Suprapubic skin (tissue), 4 donors: ENCODE results near the gene KIAA0513. TPM values are rescaled to one million over a fixed set of nuclear protein-coding genes. Genes with fewer than 3 reads are reported as not detected.

ENCODE experiments used
- DNase-seq, 2 donors: peaks; one replicate each; pipeline ENCODE4 v3.0.0-alpha.2; 2019; ENCODE audit warnings: low spot score in 2 of 2
- H3K27ac ChIP-seq: fragments of 200-600 bp; sonication (generic); one replicate; pipeline ENCODE4 v1.5.1; 2019
- H3K27me3 ChIP-seq: fragments of 200-600 bp; sonication (generic); one replicate; pipeline ENCODE4 v1.5.1; 2019
- H3K36me3 ChIP-seq: fragments of 200-600 bp; sonication (generic); one replicate; pipeline ENCODE4 v1.5.1; 2019
- H3K4me1 ChIP-seq: fragments of 200-600 bp; sonication (generic); one replicate; pipeline ENCODE4 v1.5.1; 2019
- H3K4me3 ChIP-seq: fragments of 200-600 bp; sonication (generic); one replicate; pipeline ENCODE4 v1.5.1; 2019; ENCODE audit warnings: mild to moderate bottlenecking
- H3K9me3 ChIP-seq: fragments of 200-600 bp; sonication (generic); one replicate; pipeline ENCODE4 v1.5.1; 2019
- CTCF ChIP-seq, 2 donors: fragments of 200-600 bp in 1 of 2; fragments of 450-650 bp in 1 of 2; sonication (generic) in 1 of 2; IDR thresholded peaks; one replicate each; pipeline ENCODE4 v1.5.1; 2016 to 2019; ENCODE audit warnings: antibody characterized with exemption in 2 of 2, mild to moderate bottlenecking in 1 of 2, moderate library complexity in 1 of 2
- EP300 ChIP-seq: sonication (generic); formaldehyde crosslinking; IDR thresholded peaks from one replicate; pipeline ENCODE4 v1.6.1; 2017; ENCODE audit warnings: antibody characterized with exemption
- POLR2A ChIP-seq, 2 donors: fragments of 450-650 bp; IDR thresholded peaks; one replicate each; pipeline ENCODE4 v1.6.1; 2017; ENCODE audit warnings: antibody characterized with exemption in 2 of 2, mild to moderate bottlenecking in 2 of 2, moderate library complexity in 2 of 2
- POLR2AphosphoS5 ChIP-seq, 3 donors: sonication (generic); formaldehyde crosslinking; IDR thresholded peaks; one replicate each; pipeline ENCODE4 v1.6.1; 2017; ENCODE audit warnings: antibody characterized with exemption in 3 of 3
- WGBS: methylation state at CpG from one replicate; pipeline ENCODE4 v1.1.5; 2018; 5-methylcytosine and 5-hydroxymethylcytosine counted together
- total RNA-seq, 4 donors: library from RNA; depleted of rRNA; stranded (reverse); fragments of >200 nt; gene quantifications; one replicate each; pipeline ENCODE4 v1.1.0, GENCODE V29; 2016

Gene KIAA0513
- total RNA-seq, 4 donors from 2014 or later, result 23.7 to 32.3 (median 26.6) TPM

GRCh38 chr16:85079785-85080570 lies 52.4 kb downstream of the KIAA0513 start:
- H3K4me3 ChIP-seq, result no peak overlapping the region
- 87% methylated on average over 22 of the region's 22 CpGs for WGBS
- no peak overlapping the region for H3K27ac ChIP-seq
- peaks cover 5% of the 10 kb centered on the region for H3K4me1 ChIP-seq
- no peak for DNase-seq
- H3K9me3 ChIP-seq, result no peaks in the 10 kb centered on the region
- no peaks in the 10 kb centered on the region for H3K27me3 ChIP-seq
- no peak for TF ChIP-seq POLR2A (IDR thresholded peaks at IDR 0.05)
- H3K36me3 ChIP-seq, result peaks cover 46% of the 10 kb centered on the region

GRCh38 chr16:85081038-85081437 lies 53.4 kb downstream of the KIAA0513 start:
- H3K36me3 ChIP-seq, result peaks cover 46% of the 10 kb centered on the region
- WGBS, result 89% methylated on average over 9 of the region's 9 CpGs
- TF ChIP-seq CTCF (IDR thresholded peaks at IDR 0.05) (no peak), EP300 (no peak), POLR2A (IDR thresholded peaks at IDR 0.05) (no peak), POLR2AphosphoS5 (IDR thresholded peaks at IDR 0.05) (no peak)

GRCh38 chr16:85081765-85082164 lies 54.2 kb downstream of the KIAA0513 start:
- no peak overlapping the region for H3K27ac ChIP-seq
- no peak for DNase-seq
- H3K4me1 ChIP-seq, result peaks cover 5% of the 10 kb centered on the region
- H3K9me3 ChIP-seq, result no peaks in the 10 kb centered on the region
- TF ChIP-seq POLR2A (IDR thresholded peaks at IDR 0.05) (no peak), EP300 (no peak), CTCF (IDR thresholded peaks at IDR 0.05) (no peak), POLR2AphosphoS5 (IDR thresholded peaks at IDR 0.05) (no peak)
- 93% methylated on average over 6 of the region's 15 CpGs for WGBS
- H3K36me3 ChIP-seq, result peaks cover 45% of the 10 kb centered on the region
- no peak overlapping the region for H3K4me3 ChIP-seq
- H3K27me3 ChIP-seq, result no peaks in the 10 kb centered on the region

More at GRCh38 chr16:85081038-85081437, 53.4 kb downstream of the KIAA0513 start:
- DNase-seq, result no peak
- Histone ChIP-seq H3K4me1 (peaks cover 5% of the 10 kb centered on the region), H3K27ac (no peak overlapping the region), H3K4me3 (no peak overlapping the region), H3K27me3 (no peaks in the 10 kb centered on the region), H3K9me3 (no peaks in the 10 kb centered on the region)

- peaks cover 5% of the 10 kb centered on the region for H3K4me1 ChIP-seq
- H3K9me3 ChIP-seq, result no peaks in the 10 kb centered on the region
- TF ChIP-seq POLR2A (IDR thresholded peaks at IDR 0.05) (no peak), EP300 (no peak), CTCF (IDR thresholded peaks at IDR 0.05) (no peak), POLR2AphosphoS5 (IDR thresholded peaks at IDR 0.05) (no peak)
- H3K36me3 ChIP-seq, result peaks cover 39% of the 10 kb centered on the region
- H3K27me3 ChIP-seq, result no peaks in the 10 kb centered on the region
- no peak for DNase-seq
- no peak overlapping the region for H3K4me3 ChIP-seq
- H3K27ac ChIP-seq, result no peak overlapping the region
- WGBS, result 43% methylated on average over 31 of the region's 33 CpGs
These were observed 54.8 kb downstream of the KIAA0513 start for GRCh38 chr16:85082173-85083050.

- WGBS, result 66% methylated on average over 12 of the region's 13 CpGs
- TF ChIP-seq POLR2A (IDR thresholded peaks at IDR 0.05) (no peak), POLR2AphosphoS5 (IDR thresholded peaks at IDR 0.05) (no peak), CTCF (IDR thresholded peaks at IDR 0.05) (no peak), EP300 (no peak)
These were observed 55.5 kb downstream of the KIAA0513 start for GRCh38 chr16:85083051-85083639.

More at GRCh38 chr16:85083051-85083639, 55.5 kb downstream of the KIAA0513 start:
- H3K36me3 ChIP-seq, result peaks cover 38% of the 10 kb centered on the region
- DNase-seq, result no peak
- no peak overlapping the region for H3K4me3 ChIP-seq
- H3K27me3 ChIP-seq, result no peaks in the 10 kb centered on the region
- peaks cover 5% of the 10 kb centered on the region for H3K4me1 ChIP-seq
- no peaks in the 10 kb centered on the region for H3K9me3 ChIP-seq
- H3K27ac ChIP-seq, result no peak overlapping the region
